ENCODE data around the gene SLC36A2. TPM values are rescaled to one million over a fixed set of nuclear protein-coding genes. Genes with fewer than 3 reads are reported as not detected.

Gene SLC36A2
- total RNA-seq, 2 donors from 2014 or later = not detected

DNA sequence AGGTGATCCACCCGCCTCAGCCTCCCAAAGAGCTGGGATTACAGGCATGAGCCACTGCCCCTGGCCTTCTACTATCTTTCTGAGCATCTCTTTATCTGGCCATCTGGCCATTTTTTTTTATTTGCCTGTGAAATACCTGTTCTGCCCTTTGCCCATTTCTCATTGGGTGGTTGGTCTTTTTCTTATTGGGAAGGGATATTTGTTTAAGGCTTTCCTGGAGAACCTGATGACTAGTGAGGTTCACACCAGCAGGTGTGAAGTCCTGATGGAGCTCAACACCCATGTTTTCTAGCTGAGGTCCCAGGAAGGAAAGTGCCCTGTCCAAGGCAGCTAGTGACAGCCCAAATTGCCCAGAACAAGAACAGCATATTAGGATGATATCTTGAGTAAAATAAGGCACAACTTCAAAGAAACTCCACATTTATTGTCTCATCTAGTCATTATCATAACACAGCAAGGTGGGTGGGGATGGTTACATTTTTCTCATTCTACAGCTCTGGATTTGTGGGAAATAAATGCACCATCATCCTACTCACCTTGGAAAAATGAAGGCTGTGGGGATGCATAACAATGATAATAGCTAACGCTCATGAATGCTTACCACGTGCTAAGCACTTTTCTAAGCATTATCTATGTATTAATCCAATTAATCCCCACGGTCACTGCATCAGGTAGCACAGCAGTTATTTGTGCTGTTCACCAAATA lies 64.1 kb downstream of the SLC36A2 start:
- H3K4me1 ChIP-seq = no peaks in the 10 kb centered on the region
- H3K36me3 ChIP-seq = no peaks in the 10 kb centered on the region
- H3K4me3 ChIP-seq = no peak overlapping the region
- H3K9me3 ChIP-seq = no peaks in the 10 kb centered on the region
- no peaks in the 10 kb centered on the region for H3K27me3 ChIP-seq
- TF ChIP-seq, protein P1, sequence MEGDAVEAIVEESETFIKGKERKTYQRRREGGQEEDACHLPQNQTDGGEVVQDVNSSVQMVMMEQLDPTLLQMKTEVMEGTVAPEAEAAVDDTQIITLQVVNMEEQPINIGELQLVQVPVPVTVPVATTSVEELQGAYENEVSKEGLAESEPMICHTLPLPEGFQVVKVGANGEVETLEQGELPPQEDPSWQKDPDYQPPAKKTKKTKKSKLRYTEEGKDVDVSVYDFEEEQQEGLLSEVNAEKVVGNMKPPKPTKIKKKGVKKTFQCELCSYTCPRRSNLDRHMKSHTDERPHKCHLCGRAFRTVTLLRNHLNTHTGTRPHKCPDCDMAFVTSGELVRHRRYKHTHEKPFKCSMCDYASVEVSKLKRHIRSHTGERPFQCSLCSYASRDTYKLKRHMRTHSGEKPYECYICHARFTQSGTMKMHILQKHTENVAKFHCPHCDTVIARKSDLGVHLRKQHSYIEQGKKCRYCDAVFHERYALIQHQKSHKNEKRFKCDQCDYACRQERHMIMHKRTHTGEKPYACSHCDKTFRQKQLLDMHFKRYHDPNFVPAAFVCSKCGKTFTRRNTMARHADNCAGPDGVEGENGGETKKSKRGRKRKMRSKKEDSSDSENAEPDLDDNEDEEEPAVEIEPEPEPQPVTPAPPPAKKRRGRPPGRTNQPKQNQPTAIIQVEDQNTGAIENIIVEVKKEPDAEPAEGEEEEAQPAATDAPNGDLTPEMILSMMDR (IDR thresholded peaks at IDR 0.05) = no peak
- H3K27ac ChIP-seq = no peak overlapping the region
- DNase-seq (ENCODE audit: low spot score) = no peak

GRCh38 chr5:151281001-151281639 lies 66.2 kb downstream of the SLC36A2 start:
- DNase-seq (ENCODE audit: low spot score) = no peak
- TF ChIP-seq, protein P1 (IDR thresholded peaks at IDR 0.05) = no peak
- Histone ChIP-seq H3K4me1 (no peaks in the 10 kb centered on the region), H3K27me3 (no peaks in the 10 kb centered on the region), H3K4me3 (no peak overlapping the region), H3K27ac (no peak overlapping the region), H3K9me3 (no peaks in the 10 kb centered on the region), H3K36me3 (no peaks in the 10 kb centered on the region)

GRCh38 chr5:151280443-151280842 lies 66.9 kb downstream of the SLC36A2 start:
- Histone ChIP-seq H3K4me3 (no peak overlapping the region), H3K27ac (no peak overlapping the region), H3K36me3 (no peaks in the 10 kb centered on the region), H3K27me3 (no peaks in the 10 kb centered on the region), H3K4me1 (no peaks in the 10 kb centered on the region), H3K9me3 (no peaks in the 10 kb centered on the region)
- no peak for DNase-seq (ENCODE audit: low spot score)
- TF ChIP-seq, protein P1 (IDR thresholded peaks at IDR 0.05) = no peak

- TF ChIP-seq, protein P1 (IDR thresholded peaks at IDR 0.05) = no peak
- Histone ChIP-seq H3K27ac (no peak overlapping the region), H3K4me3 (no peak overlapping the region), H3K36me3 (no peaks in the 10 kb centered on the region), H3K27me3 (no peaks in the 10 kb centered on the region), H3K4me1 (no peaks in the 10 kb centered on the region), H3K9me3 (no peaks in the 10 kb centered on the region)
- no peak for DNase-seq (ENCODE audit: low spot score)
Observed at GRCh38 chr5:151278845-151279244, 68.5 kb downstream of the SLC36A2 start.

GRCh38 chr5:151275803-151276202 lies 71.6 kb downstream of the SLC36A2 start:
- no peaks in the 10 kb centered on the region for H3K36me3 ChIP-seq
- no peaks in the 10 kb centered on the region for H3K4me1 ChIP-seq
- H3K4me3 ChIP-seq = no peak overlapping the region
- TF ChIP-seq, protein P1 (IDR thresholded peaks at IDR 0.05) = no peak
- no peak overlapping the region for H3K27ac ChIP-seq
- no peaks in the 10 kb centered on the region for H3K9me3 ChIP-seq
- H3K27me3 ChIP-seq = no peaks in the 10 kb centered on the region
- no peak for DNase-seq (ENCODE audit: low spot score)
